Skeletal muscle tissue (tissue), 4 donors: Measurements from ENCODE around the gene TRIM2. TPM values are rescaled to one million over a fixed set of nuclear protein-coding genes. Genes with fewer than 3 reads are reported as not detected.
"Not testable (repeated sequence)": the region's sequence is repeated elsewhere in the genome, so short reads cannot be mapped to it uniquely, and the experiment has no call there.

Experiments used
- H3K27ac ChIP-seq: one replicate; pipeline ENCODE4 v1.7.0; 2013; ENCODE audit warnings: mild to moderate bottlenecking, low read depth, low read length, inconsistent platforms
- H3K27me3 ChIP-seq, 3 donors: one replicate each; pipeline ENCODE4 v1.7.0; 2013; ENCODE audit warnings: low read length in 3 of 3; ENCODE audit not compliant: control insufficient read depth in 3 of 3, insufficient read depth in 3 of 3
- H3K36me3 ChIP-seq, 3 donors: one replicate each; pipeline ENCODE4 v1.7.0; 2013; ENCODE audit warnings: low read length in 3 of 3; ENCODE audit not compliant: control insufficient read depth in 3 of 3, insufficient read depth in 3 of 3
- H3K4me1 ChIP-seq, 3 donors: one replicate each; pipeline ENCODE4 v1.7.0; 2013; ENCODE audit warnings: low read length in 3 of 3, mild to moderate bottlenecking in 3 of 3; ENCODE audit not compliant: control insufficient read depth in 3 of 3, insufficient read depth in 3 of 3
- H3K4me3 ChIP-seq, 3 donors: one replicate each; pipeline ENCODE4 v1.7.0; 2013; ENCODE audit warnings: low read length in 3 of 3
- H3K9ac ChIP-seq, 3 donors: one replicate each; pipeline ENCODE4 v1.7.0; 2013; ENCODE audit warnings: low read length in 3 of 3, mild to moderate bottlenecking in 3 of 3, moderate library complexity in 2 of 3, low read depth in 1 of 3
- H3K9me3 ChIP-seq, 3 donors: one replicate each; pipeline ENCODE4 v1.7.0; 2013; ENCODE audit warnings: low read length in 3 of 3; ENCODE audit not compliant: control insufficient read depth in 3 of 3
- total RNA-seq: library from RNA; depleted of rRNA; stranded (reverse); fragments of >200 nt; gene quantifications from one replicate; pipeline ENCODE4 v1.2.3, GENCODE V29; 2014
- donor health status: Osteomylitis.

TRIM2 gene
- total RNA-seq, 1 donor from 2014 or later: 21.4 TPM

GRCh38 chr4:153186046-153186728 lies 18.1 kb upstream of the TRIM2 start:
- H3K4me3 ChIP-seq: no peak overlapping the region
- no peak overlapping the region for H3K9ac ChIP-seq
- H3K36me3 ChIP-seq: no peaks in the 10 kb centered on the region
- H3K4me1 ChIP-seq: no peaks in the 10 kb centered on the region
- no peaks in the 10 kb centered on the region for H3K27me3 ChIP-seq
- H3K9me3 ChIP-seq: no peaks in the 10 kb centered on the region
- H3K27ac ChIP-seq: no peak overlapping the region

GRCh38 chr4:153189016-153189801 lies 15.0 kb upstream of the TRIM2 start:
- no peaks in the 10 kb centered on the region for H3K36me3 ChIP-seq
- no peak overlapping the region for H3K27ac ChIP-seq
- no peak overlapping the region for H3K9ac ChIP-seq
- H3K4me3 ChIP-seq: no peak overlapping the region
- H3K27me3 ChIP-seq: no peaks in the 10 kb centered on the region
- H3K9me3 ChIP-seq: no peaks in the 10 kb centered on the region
- H3K4me1 ChIP-seq: no peaks in the 10 kb centered on the region

- H3K9me3 ChIP-seq: no peaks in the 10 kb centered on the region
- H3K27me3 ChIP-seq: no peaks in the 10 kb centered on the region
- no peaks in the 10 kb centered on the region for H3K4me1 ChIP-seq
- no peak overlapping the region for H3K9ac ChIP-seq
- H3K4me3 ChIP-seq: no peak overlapping the region
- no peaks in the 10 kb centered on the region for H3K36me3 ChIP-seq
- no peak overlapping the region for H3K27ac ChIP-seq
Measured at GRCh38 chr4:153191795-153192363, 12.4 kb upstream of the TRIM2 start.

- H3K4me3 ChIP-seq: no peak overlapping the region
Measured at GRCh38 chr4:153197301-153197700, 6.9 kb upstream of the TRIM2 start.

GRCh38 chr4:153198719-153199118 lies 5.5 kb upstream of the TRIM2 start:
- Histone ChIP-seq H3K9ac (no peak overlapping the region), H3K9me3 (no peaks in the 10 kb centered on the region), H3K4me1 (no peaks in the 10 kb centered on the region), H3K4me3 (no peak overlapping the region), H3K27ac (no peak overlapping the region), H3K27me3 (no peaks in the 10 kb centered on the region), H3K36me3 (no peaks in the 10 kb centered on the region)

More at GRCh38 chr4:153197301-153197700, 6.9 kb upstream of the TRIM2 start:
- H3K36me3 ChIP-seq: no peaks in the 10 kb centered on the region
- H3K9me3 ChIP-seq: no peaks in the 10 kb centered on the region
- H3K27me3 ChIP-seq: no peaks in the 10 kb centered on the region
- no peak overlapping the region for H3K27ac ChIP-seq
- H3K4me1 ChIP-seq: no peaks in the 10 kb centered on the region
- no peak overlapping the region for H3K9ac ChIP-seq

- not testable (repeated sequence) for H3K27me3 ChIP-seq, H3K9ac ChIP-seq, H3K4me1 ChIP-seq
Measured at GRCh38 chr4:153203746-153204145, 497 bp upstream of the TRIM2 start.

GRCh38 chr4:153204728-153205648 lies 745 bp downstream of the TRIM2 start:
- Histone ChIP-seq H3K9ac (peak overlapping the region; percentile 11 to 45 (median 27)), H3K9me3 (no peaks in the 10 kb centered on the region), H3K4me1 (peaks cover 0 to 4% (median 4%) of the 10 kb centered on the region in 3 donors), H3K4me3 (peak overlapping the region; percentile 55 to 65 (median 58)), H3K27ac (no peak overlapping the region), H3K27me3 (no peaks in the 10 kb centered on the region), H3K36me3 (no peaks in the 10 kb centered on the region)

More at GRCh38 chr4:153203746-153204145, 497 bp upstream of the TRIM2 start:
- not testable (repeated sequence) for H3K27ac ChIP-seq, H3K36me3 ChIP-seq, H3K9me3 ChIP-seq
- peak overlapping the region in 1 of 3 donors; percentile 65 for H3K4me3 ChIP-seq

GRCh38 chr4:153205757-153206156 lies 1.5 kb downstream of the TRIM2 start:
- no peaks in the 10 kb centered on the region for H3K9me3 ChIP-seq
- no peak overlapping the region for H3K4me3 ChIP-seq
- no peak overlapping the region for H3K9ac ChIP-seq
- H3K4me1 ChIP-seq: peaks cover 5 to 7% (median 5%) of the 10 kb centered on the region in 3 donors
- H3K27me3 ChIP-seq: no peaks in the 10 kb centered on the region
- H3K36me3 ChIP-seq: no peaks in the 10 kb centered on the region
- no peak overlapping the region for H3K27ac ChIP-seq

GRCh38 chr4:153206534-153206933 lies 2.3 kb downstream of the TRIM2 start:
- Histone ChIP-seq H3K27me3 (no peaks in the 10 kb centered on the region), H3K9ac (no peak overlapping the region), H3K4me1 (peaks cover 5 to 9% (median 7%) of the 10 kb centered on the region in 3 donors), H3K36me3 (no peaks in the 10 kb centered on the region), H3K9me3 (no peaks in the 10 kb centered on the region), H3K27ac (no peak overlapping the region), H3K4me3 (no peak overlapping the region)
